ENCODE results near the gene SFSWAP. TPM values are rescaled to one million over a fixed set of nuclear protein-coding genes. Genes with fewer than 3 reads are reported as not detected.
"Not testable (repeated sequence)": the region's sequence is repeated elsewhere in the genome, so short reads cannot be mapped to it uniquely, and the experiment has no call there.

Gene SFSWAP
- total RNA-seq, 1 donor from 2014 or later = 20.9 TPM

GRCh38 chr12:131796754-131797587 lies 86.1 kb downstream of the SFSWAP start:
- DNase-seq (ENCODE audit: low spot score) = no peak
- intact Hi-C loops (cut with DNase I) = no loop called here

DNA sequence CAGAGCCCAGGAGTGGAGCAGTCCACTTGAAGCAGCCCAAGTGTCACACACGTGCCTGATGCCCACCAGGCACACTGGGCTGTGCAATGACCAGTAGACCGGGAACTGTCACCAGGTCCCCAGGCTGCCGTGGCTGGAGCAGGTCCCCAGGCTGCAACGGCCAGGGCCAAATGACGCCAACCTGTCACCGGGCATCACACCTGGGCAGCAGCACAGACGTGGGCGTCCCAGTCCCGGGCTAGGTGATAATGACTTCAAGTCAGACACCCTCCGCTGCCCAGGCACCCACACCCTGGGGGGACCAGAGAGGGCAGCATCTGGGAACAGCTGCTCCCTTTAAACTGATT lies 86.7 kb downstream of the SFSWAP start:
- intact Hi-C loops (cut with DNase I) = no loop called here
- DNase-seq (ENCODE audit: low spot score) = no peak

- intact Hi-C loops (cut with DNase I) = no loop called here
- DNase-seq (ENCODE audit: low spot score) = no peak
Observed at GRCh38 chr12:131799195-131799594, 88.3 kb downstream of the SFSWAP start.

GRCh38 chr12:131799828-131800593 lies 89.1 kb downstream of the SFSWAP start:
- intact Hi-C loops (cut with DNase I) = no loop called here
- no peak for DNase-seq (ENCODE audit: low spot score)

DNA sequence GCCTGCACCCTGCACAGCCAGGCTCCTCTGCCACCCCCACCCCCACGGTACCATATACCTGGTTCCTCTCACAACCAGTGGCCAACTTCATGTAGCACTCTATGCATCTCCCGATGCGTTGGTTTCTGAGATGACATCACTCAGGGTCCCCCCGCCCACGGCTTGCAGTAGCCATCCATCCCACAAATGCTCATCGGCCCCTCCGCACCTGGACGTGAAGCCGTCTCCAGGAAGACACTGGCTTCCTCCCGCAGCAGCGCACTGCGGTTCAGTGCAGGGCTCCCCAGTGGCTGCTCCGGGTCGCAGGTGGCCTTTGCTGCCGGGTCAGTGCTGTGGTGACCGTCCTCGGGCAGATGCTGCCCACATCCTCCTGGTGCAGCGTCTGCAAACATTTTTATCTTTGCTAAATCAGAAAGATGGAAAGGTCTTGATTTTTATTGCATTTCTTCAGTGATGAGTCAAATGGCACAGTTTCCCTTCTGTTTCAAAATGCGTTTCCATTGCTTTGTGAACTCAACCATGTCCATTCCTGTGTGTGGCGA lies 89.8 kb downstream of the SFSWAP start:
- no peak for DNase-seq (ENCODE audit: low spot score)
- intact Hi-C loops (cut with DNase I) = no loop called here

GRCh38 chr12:131801254-131801866 lies 90.5 kb downstream of the SFSWAP start:
- no peak for DNase-seq (ENCODE audit: low spot score)
- intact Hi-C loops (cut with DNase I) = no loop called here

GRCh38 chr12:131803961-131804521 lies 93.2 kb downstream of the SFSWAP start:
- intact Hi-C loops (cut with DNase I) = no loop called here
- no peak for DNase-seq (ENCODE audit: low spot score)

DNA sequence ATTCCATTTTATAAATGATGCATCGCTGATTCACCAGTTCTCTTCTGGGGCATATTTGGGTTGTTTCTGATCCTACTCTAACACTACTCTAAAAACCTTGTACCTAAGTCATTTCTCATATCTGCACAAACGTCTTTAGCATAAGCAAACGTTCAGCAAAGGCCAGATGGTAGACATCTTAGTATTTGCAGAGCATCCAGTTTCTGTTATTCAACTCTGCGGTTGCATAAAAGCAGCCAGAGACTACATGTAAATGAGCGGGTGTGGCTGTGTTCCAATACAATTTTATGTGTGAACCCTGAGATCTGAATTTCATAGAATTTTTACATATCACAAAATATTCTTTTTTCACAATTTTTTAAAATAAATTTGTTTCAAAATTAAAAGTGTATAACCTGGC lies 94.5 kb downstream of the SFSWAP start:
- intact Hi-C loops (cut with DNase I) = no loop called here
- DNase-seq (ENCODE audit: low spot score) = no peak

DNA sequence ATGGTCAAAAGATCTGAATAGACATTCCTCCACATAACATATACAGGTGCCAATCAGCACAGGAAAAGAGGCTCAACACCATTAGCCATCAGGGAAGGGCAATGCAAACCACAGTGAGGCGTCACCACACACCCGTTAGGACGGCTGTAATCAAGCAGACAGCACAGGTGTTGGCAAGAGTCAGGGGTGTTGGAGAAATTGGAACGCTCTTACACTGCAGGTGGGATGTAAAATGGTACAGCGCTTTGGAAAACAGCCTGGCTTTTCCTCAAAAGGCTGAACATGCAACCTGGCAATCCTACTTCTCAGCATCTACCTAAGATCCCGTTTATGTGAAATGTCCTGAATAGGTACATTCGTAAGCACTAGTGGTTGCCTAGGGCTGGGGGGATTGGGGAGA lies 95.8 kb downstream of the SFSWAP start:
- no peak for DNase-seq (ENCODE audit: low spot score)
- intact Hi-C loops (cut with DNase I) = no loop called here

- DNase-seq (ENCODE audit: low spot score) = no peak
- intact Hi-C loops (cut with DNase I) = no loop called here
Observed at GRCh38 chr12:131808744-131809371, 98.0 kb downstream of the SFSWAP start.

DNA sequence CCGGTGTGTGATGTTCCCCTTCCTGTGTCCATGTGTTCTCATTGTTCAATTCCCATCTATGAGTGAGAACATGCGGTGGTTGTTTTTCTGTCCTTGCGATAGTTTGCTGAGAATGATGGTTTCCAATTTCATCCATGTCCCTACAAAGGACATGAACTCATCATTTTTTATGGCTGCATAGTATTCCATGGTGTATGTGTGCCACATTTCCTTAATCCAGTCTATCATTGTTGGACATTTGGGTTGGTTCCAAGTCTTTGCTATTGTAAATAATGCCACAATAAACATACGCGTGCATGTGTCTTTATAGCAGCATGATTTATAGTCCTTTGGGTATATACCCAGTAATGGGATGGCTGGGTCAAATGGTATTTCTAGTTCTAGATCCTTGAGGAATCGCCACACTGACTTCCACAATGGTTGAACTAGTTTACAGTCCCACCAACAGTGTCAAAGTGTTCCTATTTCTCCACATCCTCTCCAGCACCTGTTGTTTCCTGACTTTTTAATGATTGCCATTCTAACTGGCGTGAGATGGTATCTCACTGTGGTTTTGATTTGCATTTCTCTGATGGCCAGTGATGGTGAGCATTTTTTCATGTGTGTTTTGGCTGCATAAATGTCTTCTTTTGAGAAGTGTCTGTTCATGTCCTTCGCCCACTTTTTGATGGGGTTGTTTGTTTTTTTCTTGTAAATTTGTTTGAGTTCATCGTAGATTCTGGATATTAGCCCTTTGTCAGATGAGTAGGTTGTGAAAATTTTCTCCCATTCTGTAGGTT lies 98.8 kb downstream of the SFSWAP start:
- intact Hi-C loops (cut with DNase I); DNase-seq (ENCODE audit: low spot score): not testable (repeated sequence)

- intact Hi-C loops (cut with DNase I) = no loop called here
- DNase-seq (ENCODE audit: low spot score) = no peak
Observed at GRCh38 chr12:131810726-131811125, 99.8 kb downstream of the SFSWAP start.

GRCh38 chr12:131815131-131815530 lies 104.2 kb downstream of the SFSWAP start:
- intact Hi-C loops (cut with DNase I) = no loop called here
- no peak for DNase-seq (ENCODE audit: low spot score)

GRCh38 chr12:131816495-131816894 lies 105.6 kb downstream of the SFSWAP start:
- intact Hi-C loops (cut with DNase I) = no loop called here

GRCh38 chr12:131817241-131817640 lies 106.4 kb downstream of the SFSWAP start:
- no peak for DNase-seq (ENCODE audit: low spot score)
- intact Hi-C loops (cut with DNase I) = no loop called here

More at GRCh38 chr12:131816495-131816894, 105.6 kb downstream of the SFSWAP start:
- no peak for DNase-seq (ENCODE audit: low spot score)

- no peak for DNase-seq (ENCODE audit: low spot score)
- intact Hi-C loops (cut with DNase I) = no loop called here
Observed at GRCh38 chr12:131818821-131819585, 108.1 kb downstream of the SFSWAP start.

DNA sequence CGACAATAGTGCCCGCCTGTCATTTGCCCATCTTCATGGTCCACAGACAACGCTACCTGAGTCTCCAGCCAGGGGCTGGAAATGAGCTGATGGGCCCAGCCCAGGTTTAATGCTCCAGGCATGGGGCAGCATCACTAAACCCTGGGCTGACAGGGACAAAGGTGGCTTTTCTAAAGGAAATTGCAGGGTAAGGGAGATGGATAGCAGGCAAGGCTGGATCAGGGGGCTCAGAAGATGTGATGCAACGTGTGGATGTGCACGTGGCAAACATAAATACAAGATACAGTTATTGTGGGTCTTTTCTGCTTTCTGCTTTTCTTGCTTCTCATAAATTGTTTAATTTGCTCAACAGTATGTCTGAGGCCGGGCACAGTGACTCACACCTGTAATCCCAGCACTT lies 113.6 kb downstream of the SFSWAP start:
- intact Hi-C loops (cut with DNase I) = loop anchor here (10.0 kb wide), 1 partner anchor 720 kb away; no protein-coding TSS in a partner anchor
- DNase-seq (ENCODE audit: low spot score) = no peak

All from cardiac septum (tissue), 1 donor.